Hematopoietic multipotent progenitor cell treated with erythropoietin and hydrocortisone succinate and interleukin-3 and kit ligand, for 8 days (in vitro differentiated cells): Measurements from ENCODE around the gene RPS6KA2.
"Not testable (repeated sequence)": the region's sequence is repeated elsewhere in the genome, so short reads cannot be mapped to it uniquely, and the experiment has no call there.

Experiments
- DNase-seq: peaks from one replicate; pipeline ENCODE4 v3.0.0-alpha.2; 2015

RPS6KA2 gene

GRCh38 chr6:166655713-166656229 lies 28.7 kb upstream of the RPS6KA2 start:
- DNase-seq, result no peak

GRCh38 chr6:166655251-166655650 lies 28.2 kb upstream of the RPS6KA2 start:
- DNase-seq, result no peak

GRCh38 chr6:166654573-166654972 lies 27.5 kb upstream of the RPS6KA2 start:
- no peak for DNase-seq

- DNase-seq, result no peak
Observed at GRCh38 chr6:166653639-166653941, 26.5 kb upstream of the RPS6KA2 start.

- DNase-seq, result no peak
Observed at GRCh38 chr6:166650824-166651807, 24.1 kb upstream of the RPS6KA2 start.

GRCh38 chr6:166650047-166650446 lies 23.0 kb upstream of the RPS6KA2 start:
- no peak for DNase-seq

- no peak for DNase-seq
Observed at GRCh38 chr6:166648846-166649245, 21.8 kb upstream of the RPS6KA2 start.

GRCh38 chr6:166647896-166648295 lies 20.8 kb upstream of the RPS6KA2 start:
- no peak for DNase-seq

- no peak for DNase-seq
Observed at GRCh38 chr6:166646716-166647115, 19.7 kb upstream of the RPS6KA2 start.

- no peak for DNase-seq
Observed at GRCh38 chr6:166645896-166646295, 18.8 kb upstream of the RPS6KA2 start.

GRCh38 chr6:166644681-166645080 lies 17.6 kb upstream of the RPS6KA2 start:
- no peak for DNase-seq

GRCh38 chr6:166643891-166644590 lies 17.0 kb upstream of the RPS6KA2 start:
- no peak for DNase-seq

- no peak for DNase-seq
Observed at GRCh38 chr6:166642646-166643045, 15.6 kb upstream of the RPS6KA2 start.

GRCh38 chr6:166640342-166641043 lies 13.4 kb upstream of the RPS6KA2 start:
- peak; percentile 24 for DNase-seq

- DNase-seq, result no peak
Observed at GRCh38 chr6:166639921-166640320, 12.9 kb upstream of the RPS6KA2 start.

GRCh38 chr6:166638573-166638964 lies 11.5 kb upstream of the RPS6KA2 start:
- no peak for DNase-seq

GRCh38 chr6:166637812-166638572 lies 10.9 kb upstream of the RPS6KA2 start:
- DNase-seq, result no peak

- no peak for DNase-seq
Observed at GRCh38 chr6:166636934-166637333, 9.9 kb upstream of the RPS6KA2 start.

GRCh38 chr6:166636191-166636933 lies 9.3 kb upstream of the RPS6KA2 start:
- no peak for DNase-seq

- DNase-seq, result no peak
Observed at GRCh38 chr6:166635013-166635970, 8.2 kb upstream of the RPS6KA2 start.

- not testable (repeated sequence) for DNase-seq
Observed at GRCh38 chr6:166634581-166634980, 7.5 kb upstream of the RPS6KA2 start.
